Heart left ventricle (tissue), 13 donors: ENCODE results near the gene GLRA1.

Experiments
- CTCF ChIP-seq, 12 donors: fragments of 200-600 bp; sonication (generic) in 4 of 12; IDR thresholded peaks; one replicate each; pipeline versions ENCODE4 v1.5.0 to v1.8.0; 2018 to 2022; ENCODE audit warnings: antibody characterized with exemption in 12 of 12, mild to moderate bottlenecking in 5 of 12
- POLR2A ChIP-seq, 2 donors: fragments of 450-650 bp; IDR thresholded peaks; one replicate each; pipeline ENCODE4 v1.6.1; 2017; ENCODE audit warnings: antibody characterized with exemption in 2 of 2, mild to moderate bottlenecking in 2 of 2, moderate library complexity in 2 of 2
- donor health status: ischemic (EF 13 %, LVEDD 7.1; RV severe dilation, severe dysfunction).
- donor health status: DM: no; HTN: yes; CAD: no.
- donor health status: DM: no; HTN: no; CAD: no.
- donor health status: ischemic (EF 25% LVEDD 6.9; RV normal size, moderate dysfunction).
- donor health status: ischemic (EF 25% LVEDD 5.7; RV mildly dilated, moderate dysfunction).
- donor health status: ischemic (EF 35%, LVEDD 5.7; RV mildly dilated, moderate dysfunction).
- donor health status: nonischemic (EF 11% LVEDD 7.7; RV severe dilation, severe dysfunction).
- donor health status: DM: yes; HTN: yes; CAD: no.
- donor health status: PGD.
- donor health status: ischemic (EF 29% LVEDD 5.4; RV normal size, mild dysfunction).
- donor health status: nonischemic (EF 23%, LVEDD 6.1; RV moderate dilation, normal function).

GRCh38 chr5:151953833-151954232, 29.2 kb upstream of the GLRA1 start:
- TF ChIP-seq POLR2A (IDR thresholded peaks at IDR 0.05) (no peak), CTCF (IDR thresholded peaks at IDR 0.05) (no peak)
